Astrocyte (in vitro differentiated cells and primary cell): ENCODE measurements around the gene SPIN1. TPM values are rescaled to one million over a fixed set of nuclear protein-coding genes. Genes with fewer than 3 reads are reported as not detected.

Experiments
- DNase-seq: peaks from one replicate; pipeline ENCODE4 v3.0.0-alpha.2; 2010; ENCODE audit warnings: low read depth
- FAIRE-seq: peaks from 2 replicates; lab custom pipeline; 2011; peaks lifted over from hg19 to GRCh38; lab: Jason Lieb, UNC
- H2AFZ ChIP-seq: 2 replicates; pipeline ENCODE4 v1.6.0; 2012; ENCODE audit warnings: low read depth, low read length, inconsistent platforms
- H3K27ac ChIP-seq: 2 replicates; pipeline ENCODE4 v1.5.1; 2011; ENCODE audit warnings: low read depth, low read length, inconsistent platforms
- H3K27me3 ChIP-seq: 2 replicates; pipeline ENCODE4 v1.6.0; 2011; ENCODE audit warnings: low read length, inconsistent platforms; ENCODE audit not compliant: insufficient read depth
- H3K36me3 ChIP-seq: 2 replicates; pipeline ENCODE4 v1.5.1; 2011; ENCODE audit warnings: low read length, inconsistent platforms; ENCODE audit not compliant: insufficient read depth
- H3K4me1 ChIP-seq: 2 replicates; pipeline ENCODE4 v1.5.1; 2011; ENCODE audit warnings: low read length, inconsistent platforms; ENCODE audit not compliant: insufficient read depth
- H3K4me2 ChIP-seq: 2 replicates; pipeline ENCODE4 v1.6.0; 2012; ENCODE audit warnings: low read length, inconsistent platforms
- H3K4me3 ChIP-seq: 2 replicates; pipeline ENCODE4 v1.5.1; 2011; ENCODE audit warnings: low read depth, mild to moderate bottlenecking, low read length, inconsistent platforms; ENCODE audit not compliant: insufficient read depth
- H3K79me2 ChIP-seq: 2 replicates; pipeline ENCODE4 v1.6.0; 2012; ENCODE audit warnings: mild to moderate bottlenecking, low read length, inconsistent platforms; ENCODE audit not compliant: insufficient read depth
- H3K9ac ChIP-seq: 2 replicates; pipeline ENCODE4 v1.6.0; 2012; ENCODE audit warnings: mild to moderate bottlenecking, low read length, inconsistent platforms
- H3K9me3 ChIP-seq: 2 replicates; pipeline ENCODE4 v1.5.1; 2012; ENCODE audit warnings: low read depth, mild to moderate bottlenecking, low read length, inconsistent platforms; ENCODE audit not compliant: insufficient read depth
- H4K20me1 ChIP-seq: 2 replicates; pipeline ENCODE4 v1.6.0; 2012; ENCODE audit warnings: low read length, inconsistent platforms; ENCODE audit not compliant: insufficient read depth
- H3K27ac Mint-ChIP-seq: one replicate; pipeline ENCODE4 v1.8.0; 2021; ENCODE audit warnings: mild to moderate bottlenecking, mixed read lengths; ENCODE audit not compliant: unreplicated experiment
- H3K27me3 Mint-ChIP-seq: one replicate; pipeline ENCODE4 v1.8.0; 2021; ENCODE audit warnings: low read depth, mixed read lengths; ENCODE audit not compliant: unreplicated experiment
- H3K36me3 Mint-ChIP-seq: one replicate; pipeline ENCODE4 v1.8.0; 2021; ENCODE audit warnings: low read depth, mixed read lengths; ENCODE audit not compliant: unreplicated experiment
- H3K4me1 Mint-ChIP-seq: one replicate; pipeline ENCODE4 v1.8.0; 2021; ENCODE audit warnings: low read depth, mixed read lengths; ENCODE audit not compliant: unreplicated experiment
- H3K4me3 Mint-ChIP-seq: one replicate; pipeline ENCODE4 v1.8.0; 2021; ENCODE audit warnings: mild to moderate bottlenecking, moderate library complexity, mixed read lengths; ENCODE audit not compliant: unreplicated experiment
- H3K9me3 Mint-ChIP-seq: one replicate; pipeline ENCODE4 v1.8.0; 2021; ENCODE audit warnings: mild to moderate bottlenecking, mixed read lengths; ENCODE audit not compliant: unreplicated experiment
- EZH2 ChIP-seq: IDR thresholded peaks from 2 replicates; pipeline ENCODE4 v1.6.1; 2012; ENCODE audit warnings: mild to moderate bottlenecking, low read length, inconsistent platforms; ENCODE audit not compliant: insufficient read depth
- total RNA-seq: library from RNA; stranded (reverse); gene quantifications from 2 replicates; pipeline ENCODE4 v1.2.1, GENCODE V29; 2021
- TF ChIP-seq, protein P1 (sequence below): IDR thresholded peaks from 2 replicates; pipeline ENCODE4 v1.5.1; 2011; ENCODE audit warnings: low read depth, mild to moderate bottlenecking, inconsistent platforms, low read length, moderate library complexity; ENCODE audit not compliant: insufficient read depth

Gene SPIN1
- total RNA-seq, 1 donor from 2014 or later: 74.1 TPM

DNA sequence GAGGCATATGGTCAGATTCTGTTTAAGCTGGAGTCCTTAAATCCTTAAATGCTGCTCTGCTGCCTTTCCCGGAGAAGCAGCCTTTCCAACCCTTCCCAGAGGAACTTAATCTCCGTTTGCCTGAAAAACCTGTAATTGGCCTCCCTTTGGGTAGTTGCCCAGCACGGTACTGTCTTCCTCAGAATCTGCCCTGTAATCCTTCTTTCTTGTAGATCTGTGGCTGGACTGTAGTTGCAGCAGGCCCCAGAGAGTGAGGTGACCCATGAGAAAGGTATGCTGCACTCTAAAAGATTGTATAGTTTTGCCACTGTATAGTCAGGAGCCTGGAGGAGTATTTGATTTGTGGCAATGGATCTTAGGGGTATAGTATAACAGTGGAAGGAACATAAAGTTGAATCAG is 11.7 kb downstream of the SPIN1 start:
- no peaks in the 10 kb centered on the region for H3K9me3 ChIP-seq
- peaks cover 98% of the 10 kb centered on the region for H3K79me2 ChIP-seq
- TF ChIP-seq EZH2: no peak
- TF ChIP-seq, protein P1, sequence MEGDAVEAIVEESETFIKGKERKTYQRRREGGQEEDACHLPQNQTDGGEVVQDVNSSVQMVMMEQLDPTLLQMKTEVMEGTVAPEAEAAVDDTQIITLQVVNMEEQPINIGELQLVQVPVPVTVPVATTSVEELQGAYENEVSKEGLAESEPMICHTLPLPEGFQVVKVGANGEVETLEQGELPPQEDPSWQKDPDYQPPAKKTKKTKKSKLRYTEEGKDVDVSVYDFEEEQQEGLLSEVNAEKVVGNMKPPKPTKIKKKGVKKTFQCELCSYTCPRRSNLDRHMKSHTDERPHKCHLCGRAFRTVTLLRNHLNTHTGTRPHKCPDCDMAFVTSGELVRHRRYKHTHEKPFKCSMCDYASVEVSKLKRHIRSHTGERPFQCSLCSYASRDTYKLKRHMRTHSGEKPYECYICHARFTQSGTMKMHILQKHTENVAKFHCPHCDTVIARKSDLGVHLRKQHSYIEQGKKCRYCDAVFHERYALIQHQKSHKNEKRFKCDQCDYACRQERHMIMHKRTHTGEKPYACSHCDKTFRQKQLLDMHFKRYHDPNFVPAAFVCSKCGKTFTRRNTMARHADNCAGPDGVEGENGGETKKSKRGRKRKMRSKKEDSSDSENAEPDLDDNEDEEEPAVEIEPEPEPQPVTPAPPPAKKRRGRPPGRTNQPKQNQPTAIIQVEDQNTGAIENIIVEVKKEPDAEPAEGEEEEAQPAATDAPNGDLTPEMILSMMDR: no peak
- H3K27ac ChIP-seq: peak overlapping the region; percentile 66
- peaks cover 79% of the 10 kb centered on the region for H4K20me1 ChIP-seq
- H3K36me3 ChIP-seq: no peaks in the 10 kb centered on the region
- peaks cover 34% of the 10 kb centered on the region for H3K4me1 Mint-ChIP-seq
- peak; percentile 89 for DNase-seq
- H3K4me1 ChIP-seq: peaks cover 35% of the 10 kb centered on the region
- H3K27ac Mint-ChIP-seq: peak overlapping the region; percentile 78
- H3K4me2 ChIP-seq: peak overlapping the region; percentile 75
- peak overlapping the region; percentile 5 for H3K4me3 ChIP-seq
- H2AFZ ChIP-seq: no peak overlapping the region
- H3K9me3 Mint-ChIP-seq: no peaks in the 10 kb centered on the region
- no peaks in the 10 kb centered on the region for H3K36me3 Mint-ChIP-seq
- FAIRE-seq: peak; percentile 81
- no peaks in the 10 kb centered on the region for H3K27me3 ChIP-seq
- peak overlapping the region; percentile 57 for H3K9ac ChIP-seq
- H3K4me3 Mint-ChIP-seq: peak overlapping the region; percentile 4
- no peaks in the 10 kb centered on the region for H3K27me3 Mint-ChIP-seq

DNA sequence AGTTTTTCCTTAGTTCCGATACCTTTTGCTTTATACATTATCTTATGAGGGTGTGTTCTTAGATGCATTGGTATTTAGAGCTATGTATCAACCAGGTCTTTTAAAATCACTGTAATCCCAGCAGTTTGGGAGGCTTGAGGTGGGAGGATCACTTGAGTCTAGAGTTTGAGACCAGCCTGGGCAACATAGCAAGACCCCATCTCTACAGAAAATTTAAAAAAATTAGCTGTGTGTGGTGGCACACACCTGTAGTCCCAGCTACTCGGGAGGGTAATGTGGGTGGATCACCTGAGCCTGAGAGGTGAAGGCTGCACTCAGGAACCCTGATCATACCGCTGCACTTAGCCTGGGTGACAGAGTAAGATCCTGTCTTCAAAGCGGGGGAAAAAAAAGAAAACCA is 15.1 kb downstream of the SPIN1 start:
- peaks cover 16% of the 10 kb centered on the region for H3K4me1 ChIP-seq
- H3K36me3 ChIP-seq: no peaks in the 10 kb centered on the region
- peaks cover 24% of the 10 kb centered on the region for H3K4me1 Mint-ChIP-seq
- peaks cover 82% of the 10 kb centered on the region for H4K20me1 ChIP-seq
- H3K4me3 Mint-ChIP-seq: no peak overlapping the region
- H3K27ac ChIP-seq: no peak overlapping the region
- H3K27me3 ChIP-seq: no peaks in the 10 kb centered on the region
- TF ChIP-seq, protein P1: no peak
- no peak for TF ChIP-seq EZH2
- no peaks in the 10 kb centered on the region for H3K36me3 Mint-ChIP-seq
- no peaks in the 10 kb centered on the region for H3K27me3 Mint-ChIP-seq
- no peak overlapping the region for H3K9ac ChIP-seq
- no peaks in the 10 kb centered on the region for H3K9me3 ChIP-seq
- no peaks in the 10 kb centered on the region for H3K9me3 Mint-ChIP-seq
- H2AFZ ChIP-seq: no peak overlapping the region
- DNase-seq (no peak), FAIRE-seq (no peak)
- no peak overlapping the region for H3K4me3 ChIP-seq
- H3K4me2 ChIP-seq: no peak overlapping the region
- H3K79me2 ChIP-seq: peaks cover 98% of the 10 kb centered on the region
- no peak overlapping the region for H3K27ac Mint-ChIP-seq

DNA sequence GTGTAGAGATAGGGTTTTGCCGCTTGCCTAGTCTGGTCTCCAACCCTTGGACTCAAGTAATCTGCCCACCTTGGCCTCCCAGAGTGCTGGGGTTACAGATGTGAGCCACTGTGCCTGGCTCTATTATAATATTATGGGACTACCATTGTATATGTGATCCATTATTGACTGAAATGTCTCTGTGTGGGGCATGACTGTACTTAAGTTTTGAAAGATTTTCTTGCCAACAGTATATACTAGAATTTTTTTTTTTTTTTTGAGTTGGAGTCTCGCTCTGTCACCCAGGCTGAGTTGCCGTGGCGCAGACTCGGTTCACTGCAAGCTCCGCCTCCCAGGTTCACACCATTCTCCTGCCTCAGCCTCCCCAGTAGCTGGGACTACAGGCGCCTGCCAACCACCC is 17.8 kb downstream of the SPIN1 start:
- Mint-ChIP-seq H3K36me3 (no peaks in the 10 kb centered on the region), H3K27ac (no peak overlapping the region), H3K4me3 (no peak overlapping the region), H3K9me3 (peaks cover 2% of the 10 kb centered on the region), H3K4me1 (peaks cover 7% of the 10 kb centered on the region), H3K27me3 (no peaks in the 10 kb centered on the region)
- Histone ChIP-seq H2AFZ (no peak overlapping the region), H4K20me1 (peaks cover 80% of the 10 kb centered on the region), H3K36me3 (no peaks in the 10 kb centered on the region), H3K9me3 (no peaks in the 10 kb centered on the region), H3K79me2 (peaks cover 100% of the 10 kb centered on the region), H3K4me1 (no peaks in the 10 kb centered on the region), H3K27ac (no peak overlapping the region), H3K9ac (no peak overlapping the region), H3K4me3 (no peak overlapping the region), H3K27me3 (no peaks in the 10 kb centered on the region), H3K4me2 (no peak overlapping the region)
- TF ChIP-seq, protein P1: no peak
- no peak for TF ChIP-seq EZH2
- DNase-seq: no peak
- no peak for FAIRE-seq
